ENCODE measurements around the gene ZBTB38.
A peak's percentile ranks its signal among the peaks of the same experiment; 100 is the strongest.

- peak in 1 of 4 experiments; percentile 13 for TF ChIP-seq CTCF (IDR thresholded peaks at IDR 0.05)
- peak; percentile 86 for TF ChIP-seq POLR2AphosphoS5 (IDR thresholded peaks at IDR 0.05)
Observed at GRCh38 chr3:141412936-141413354, 44.6 kb downstream of the ZBTB38 start.
